IMR-90 (cell line): ENCODE data around the gene FXYD3. TPM values are rescaled to one million over a fixed set of nuclear protein-coding genes. Genes with fewer than 3 reads are reported as not detected.

Experiments used
- ATAC-seq: fragments of 200-7000 bp; cut with Tn5 transposase; 2 replicates; pipeline ENCODE4 v1.9.1; 2020; ENCODE audit warnings: low read depth, mild to moderate bottlenecking, moderate library complexity
- BruUV-seq: library from RNA; stranded (reverse); fragments of 400-500 nt; replicated peaks from 2 replicates; lab custom pipeline; 2021; lab: Mats Ljungman, UMichigan
- CTCF ChIA-PET: fragments of 300-600 bp; formaldehyde crosslinking; extraction: SDS; loops from one replicate; lab custom pipeline; 2021; ENCODE audit warnings: antibody characterized with exemption; lab: Yijun Ruan, JAX
- POLR2A ChIA-PET: fragments of 300-600 bp; sonication (Branson Sonifier 250); formaldehyde crosslinking; loops from one replicate; lab custom pipeline; 2022; ENCODE audit warnings: antibody characterized with exemption; ENCODE audit not compliant: unreplicated experiment; lab: Charles Lee
- DNase-seq: peaks from one replicate; pipeline ENCODE4 v3.0.0; 2013
- H2AFZ ChIP-seq: replicated peaks from 2 replicates; pipeline ENCODE3; 2013; ENCODE audit warnings: low read length, mild to moderate bottlenecking; ENCODE audit not compliant: poor library complexity
- H2AK5ac ChIP-seq: 2 replicates; pipeline ENCODE4 v1.6.1; 2013; ENCODE audit warnings: low read depth, low read length, inconsistent platforms
- H2AK9ac ChIP-seq: replicated peaks from 2 replicates; pipeline ENCODE3; 2013; ENCODE audit warnings: mild to moderate bottlenecking, low read depth, low read length, moderate library complexity; ENCODE audit not compliant: poor library complexity
- H2BK120ac ChIP-seq: 2 replicates; pipeline ENCODE4 v1.6.1; 2013; ENCODE audit warnings: low read depth, low read length, inconsistent platforms
- H2BK15ac ChIP-seq: 3 replicates; pipeline ENCODE4 v1.6.1; 2013; ENCODE audit warnings: low read depth, low read length, inconsistent platforms
- H2BK20ac ChIP-seq: 2 replicates; pipeline ENCODE4 v1.6.1; 2013; ENCODE audit warnings: low read depth, mild to moderate bottlenecking, inconsistent platforms, low read length, moderate library complexity
- H2BK5ac ChIP-seq: 2 replicates; pipeline ENCODE4 v1.6.1; 2013; ENCODE audit warnings: mild to moderate bottlenecking, low read depth, low read length, inconsistent platforms; ENCODE audit not compliant: poor library complexity, severe bottlenecking
- H3K14ac ChIP-seq: replicated peaks from 2 replicates; pipeline ENCODE4 v1.6.1; 2013; ENCODE audit warnings: low read depth, low read length, inconsistent platforms
- H3K18ac ChIP-seq: 2 replicates; pipeline ENCODE4 v1.6.1; 2013; ENCODE audit warnings: low read depth, low read length, control low read depth
- H3K23ac ChIP-seq: 2 replicates; pipeline ENCODE4 v1.6.1; 2013; ENCODE audit warnings: low read depth, low read length, inconsistent platforms
- H3K27ac ChIP-seq: 2 replicates; pipeline ENCODE4 v1.5.1; 2013; ENCODE audit warnings: mild to moderate bottlenecking, control low read depth, low read length; ENCODE audit not compliant: insufficient read depth
- H3K27me3 ChIP-seq: 2 replicates; pipeline ENCODE4 v1.6.1; 2013; ENCODE audit warnings: low read length; ENCODE audit not compliant: control insufficient read depth, insufficient read depth
- H3K36me3 ChIP-seq: 2 replicates; pipeline ENCODE4 v1.6.1; 2013; ENCODE audit warnings: low read length, mixed read lengths; ENCODE audit not compliant: control insufficient read depth, insufficient read depth
- H3K4ac ChIP-seq: 2 replicates; pipeline ENCODE4 v1.6.1; 2013; ENCODE audit warnings: low read depth, low read length, inconsistent platforms
- H3K4me1 ChIP-seq: 2 replicates; pipeline ENCODE4 v1.6.1; 2013; ENCODE audit warnings: low read length, mixed read lengths; ENCODE audit not compliant: control insufficient read depth, insufficient read depth
- H3K4me2 ChIP-seq: 2 replicates; pipeline ENCODE4 v1.6.1; 2013; ENCODE audit warnings: low read depth, mild to moderate bottlenecking, control low read depth, low read length, moderate library complexity
- H3K4me3 ChIP-seq: 2 replicates; pipeline ENCODE4 v1.5.1; 2013; ENCODE audit warnings: low read depth, mild to moderate bottlenecking, control low read depth, low read length, moderate library complexity; ENCODE audit not compliant: insufficient read depth
- H3K56ac ChIP-seq: 2 replicates; pipeline ENCODE4 v1.6.1; 2013; ENCODE audit warnings: low read length, inconsistent platforms; ENCODE audit not compliant: insufficient read depth; ENCODE audit errors: extremely low read depth
- H3K79me1 ChIP-seq, 2 experiments: 2 replicates each; pipeline ENCODE4 v1.6.1; 2013; ENCODE audit warnings: low read length in 2 of 2, inconsistent platforms in 1 of 2, low read depth in 1 of 2
- H3K9ac ChIP-seq: 2 replicates; pipeline ENCODE4 v1.6.1; 2013; ENCODE audit warnings: low read depth, low read length, control low read depth
- H3K9me1 ChIP-seq: 2 replicates; pipeline ENCODE4 v1.6.1; 2013; ENCODE audit warnings: low read length, inconsistent platforms; ENCODE audit not compliant: insufficient read depth
- H3K9me3 ChIP-seq: 2 replicates; pipeline ENCODE4 v1.6.1; 2013; ENCODE audit warnings: low read length; ENCODE audit not compliant: control insufficient read depth, insufficient read depth
- H4K20me1 ChIP-seq: 2 replicates; pipeline ENCODE4 v1.6.1; 2013; ENCODE audit warnings: low read length, inconsistent platforms; ENCODE audit not compliant: insufficient read depth
- H4K5ac ChIP-seq: 2 replicates; pipeline ENCODE4 v1.6.1; 2013; ENCODE audit warnings: mild to moderate bottlenecking, low read depth, low read length, control low read depth
- H4K8ac ChIP-seq, 2 experiments: 2 replicates each; pipeline ENCODE4 v1.6.1; 2013; ENCODE audit warnings: low read depth in 2 of 2, low read length in 2 of 2, control low read depth in 1 of 2, inconsistent platforms in 1 of 2
- H4K91ac ChIP-seq: 2 replicates; pipeline ENCODE4 v1.6.1; 2013; ENCODE audit warnings: low read depth, low read length, inconsistent platforms; ENCODE audit not compliant: insufficient read depth
- BHLHE40 ChIP-seq: fragments of 150-350 bp; IDR thresholded peaks from 2 replicates; pipeline ENCODE4 v1.6.1; 2016; ENCODE audit warnings: mild to moderate bottlenecking, low read depth, low read length
- CHD1 ChIP-seq: IDR thresholded peaks from 2 replicates; pipeline ENCODE4 v1.6.1; 2012; ENCODE audit warnings: low read depth, low read length, improper control_type of control experiment
- ELK1 ChIP-seq: fragments of 150-350 bp; IDR thresholded peaks from 2 replicates; pipeline ENCODE4 v1.6.1; 2016; ENCODE audit warnings: low read depth, mild to moderate bottlenecking, low read length, moderate library complexity, borderline replicate concordance
- FOS ChIP-seq: fragments of 150-350 bp; IDR thresholded peaks from 2 replicates; pipeline ENCODE4 v1.6.1; 2016; ENCODE audit warnings: low read depth, low read length
- MAZ ChIP-seq: IDR thresholded peaks from 2 replicates; pipeline ENCODE4 v1.6.1; 2012; ENCODE audit warnings: low read depth, mild to moderate bottlenecking, low read length, improper control_type of control experiment, moderate library complexity, borderline replicate concordance
- MXI1 ChIP-seq: IDR thresholded peaks from 2 replicates; pipeline ENCODE4 v1.6.1; 2012; ENCODE audit warnings: low read depth, mild to moderate bottlenecking, low read length, moderate library complexity, borderline replicate concordance
- NFE2L2 ChIP-seq: fragments of 150-350 bp; IDR thresholded peaks from 2 replicates; pipeline ENCODE4 v1.6.1; 2016; ENCODE audit warnings: low read depth, mild to moderate bottlenecking, low read length
- POLR2A ChIP-seq: IDR thresholded peaks from 2 replicates; pipeline ENCODE4 v1.6.1; 2012; ENCODE audit warnings: mild to moderate bottlenecking, low read depth, low read length
- RAD21 ChIP-seq: IDR thresholded peaks from 2 replicates; pipeline ENCODE4 v1.6.1; 2012; ENCODE audit warnings: low read length, improper control_type of control experiment
- SMC3 ChIP-seq: fragments of 150-350 bp; IDR thresholded peaks from 2 replicates; pipeline ENCODE4 v1.6.1; 2016; ENCODE audit warnings: low read depth, mild to moderate bottlenecking, antibody characterized with exemption, low read length, moderate library complexity
- USF2 ChIP-seq: fragments of 150-350 bp; IDR thresholded peaks from 2 replicates; pipeline ENCODE4 v1.6.1; 2017; ENCODE audit warnings: mild to moderate bottlenecking, antibody characterized with exemption, low read length, low read depth
- WGBS, 2 experiments: methylation state at CpG; one replicate each; pipeline versions ENCODE4 v1.1.5 to v1.1.7; 2013; ENCODE audit warnings: missing lambda C conversion rate in 2 of 2; ENCODE audit not compliant: insufficient read length in 1 of 2; ENCODE audit errors: extremely low coverage in 2 of 2; 5-methylcytosine and 5-hydroxymethylcytosine counted together
- dilution Hi-C: fragments of 300-500 bp; cut with HindIII; formaldehyde crosslinking; loops from one replicate; pipeline ENCODE4 v1.14.3; 2018; ENCODE audit warnings: low sequenced_read_pairs; ENCODE audit not compliant: unreplicated experiment
- in situ Hi-C: fragments of 300-500 bp; cut with MboI; formaldehyde crosslinking; loops from 3 replicates; pipeline ENCODE4 v1.14.3; 2019; ENCODE audit warnings: low sequenced_read_pairs, inconsistent platforms, mixed read lengths
- intact Hi-C: fragments of 100-400 bp; cut with micrococcal nuclease; formaldehyde crosslinking; loops from 2 replicates; pipeline ENCODE4 v1.10.0; 2022
- polyA plus RNA-seq, 3 experiments: library from polyadenylated mRNA; depleted of rRNA; stranded (reverse); fragments of >200 nt; gene quantifications; 2 replicates each; pipeline ENCODE4 v1.2.3, GENCODE V29; 2012; ENCODE audit warnings: low replicate concordance in 1 of 3
- total RNA-seq: library from RNA; depleted of rRNA; stranded (reverse); fragments of >200 nt; gene quantifications from 2 replicates; pipeline ENCODE4 v1.2.3, GENCODE V29; 2012

The FXYD3 gene
- total and polyA plus RNA-seq, 2 of the 4 experiments (the other 2 are of a cell fraction): not detected

- no peak for TF ChIP-seq MAZ
These were observed 49.8 kb downstream of the FXYD3 start (continued) for GRCh38 chr19:35165200-35166058.

- no peak overlapping the region for H4K91ac ChIP-seq
- H3K23ac ChIP-seq: no peak overlapping the region
- H2BK120ac ChIP-seq: no peak overlapping the region
- no peak overlapping the region for H4K5ac ChIP-seq
- H3K4me2 ChIP-seq: no peak overlapping the region
- no peak for ATAC-seq
- H4K8ac ChIP-seq: no peak overlapping the region
- no peak for DNase-seq
- no peak overlapping the region for H2BK15ac ChIP-seq
- no peaks in the 10 kb centered on the region for H3K27me3 ChIP-seq
- H3K9me3 ChIP-seq: peaks cover 30% of the 10 kb centered on the region
- H3K4ac ChIP-seq: no peak overlapping the region
- no peak overlapping the region for H3K18ac ChIP-seq
- no peaks in the 10 kb centered on the region for H4K20me1 ChIP-seq
- no peaks in the 10 kb centered on the region for H3K4me1 ChIP-seq
- intact Hi-C loops (no loop called here), dilution Hi-C loops (no loop called here), in situ Hi-C loops (no loop called here)
- no CpG with 5 or more reads among the region's 7 CpGs for whole genome bisulfite sequencing, 2 experiments
- H3K36me3 ChIP-seq: peaks cover 48% of the 10 kb centered on the region
- ChIA-PET POLR2A (no interaction called here), CTCF (no interaction called here)
- no peak overlapping the region for H2AFZ ChIP-seq
- BruUV-seq: no TSS peak
- H2BK20ac ChIP-seq: no peak overlapping the region
- no peak overlapping the region for H2AK5ac ChIP-seq
- no peak overlapping the region for H2AK9ac ChIP-seq
- H3K9me1 ChIP-seq: no peaks in the 10 kb centered on the region
- no peak overlapping the region for H3K56ac ChIP-seq
- H3K14ac ChIP-seq: no peak overlapping the region
- H3K79me1 ChIP-seq: peaks cover 5% of the 10 kb centered on the region in 2 experiments; a peak in 3 of 4 replicates
- H3K4me3 ChIP-seq: no peak overlapping the region
- H3K27ac ChIP-seq: no peak overlapping the region
- no peak overlapping the region for H3K9ac ChIP-seq
- no peak overlapping the region for H2BK5ac ChIP-seq
- TF ChIP-seq ELK1 (no peak), MXI1 (no peak), POLR2A (no peak), CHD1 (no peak), MAZ (no peak), BHLHE40 (no peak), USF2 (no peak), SMC3 (no peak), RAD21 (no peak), NFE2L2 (no peak), FOS (no peak)
These were observed 50.8 kb downstream of the FXYD3 start for GRCh38 chr19:35166100-35167063.
